Spleen (tissue), 13 donors: ENCODE data around the gene ZNF439. TPM values are rescaled to one million over a fixed set of nuclear protein-coding genes. Genes with fewer than 3 reads are reported as not detected.
A peak's percentile ranks its signal among the peaks of the same experiment; 100 is the strongest.

Experiments used
- DNase-seq: peaks from one replicate; pipeline ENCODE4 v3.0.0-alpha.2; 2020
- H3K27ac ChIP-seq, 8 donors: fragments of 200-600 bp; sonication (generic) in 7 of 8; 1 replicate in 4 of 8; 2 replicates in 4 of 8; pipeline versions ENCODE4 v1.5.0 to v1.8.0; 2016 to 2021; ENCODE audit warnings: inconsistent platforms in 4 of 8, mild to moderate bottlenecking in 4 of 8, moderate library complexity in 1 of 8
- H3K27me3 ChIP-seq, 7 donors: fragments of 200-600 bp; sonication (generic) in 6 of 7; replicated peaks in 1 of 7; 1 replicate in 4 of 7; 2 replicates in 3 of 7; pipeline versions ENCODE4 v1.5.0 to v1.8.0; 2016 to 2021; ENCODE audit warnings: inconsistent platforms in 3 of 7, mild to moderate bottlenecking in 1 of 7
- H3K36me3 ChIP-seq, 6 donors: fragments of 200-600 bp; sonication (generic) in 5 of 6; 1 replicate in 4 of 6; 2 replicates in 2 of 6; pipeline versions ENCODE4 v1.5.0 to v1.8.0; 2016 to 2021; ENCODE audit warnings: inconsistent platforms in 2 of 6
- H3K4me1 ChIP-seq, 6 donors: fragments of 200-600 bp; sonication (generic) in 5 of 6; 1 replicate in 3 of 6; 2 replicates in 3 of 6; pipeline versions ENCODE4 v1.5.0 to v1.8.0; 2016 to 2021; ENCODE audit warnings: inconsistent platforms in 3 of 6
- H3K4me3 ChIP-seq, 8 donors: fragments of 200-600 bp; sonication (generic) in 7 of 8; 1 replicate in 4 of 8; 2 replicates in 4 of 8; pipeline versions ENCODE4 v1.5.0 to v1.8.0; 2016 to 2021; ENCODE audit warnings: inconsistent platforms in 4 of 8, mild to moderate bottlenecking in 4 of 8, moderate library complexity in 2 of 8
- H3K9me3 ChIP-seq, 8 donors: fragments of 200-600 bp; sonication (generic) in 7 of 8; 1 replicate in 4 of 8; 2 replicates in 4 of 8; pipeline versions ENCODE4 v1.5.0 to v1.8.0; 2016 to 2021; ENCODE audit warnings: inconsistent platforms in 4 of 8
- CTCF ChIP-seq, 11 experiments: fragments of 200-600 bp in 7 of 11; fragments of 450-650 bp in 4 of 11; sonication (generic) in 4 of 11; IDR thresholded peaks in 8 of 11; conservative IDR thresholded peaks in 3 of 11; 1 replicate in 7 of 11; 2 replicates in 4 of 11; pipeline versions ENCODE4 v1.4.0 to v1.8.0; 2016 to 2021; ENCODE audit warnings: antibody characterized with exemption in 11 of 11, inconsistent platforms in 4 of 11, mild to moderate bottlenecking in 1 of 11
- POLR2A ChIP-seq, 3 donors: fragments of 450-650 bp; IDR thresholded peaks; one replicate each; pipeline ENCODE4 v1.5.1; 2017; ENCODE audit warnings: antibody characterized with exemption in 3 of 3, mild to moderate bottlenecking in 1 of 3
- POLR2AphosphoS5 ChIP-seq, 3 donors: sonication (generic); formaldehyde crosslinking; IDR thresholded peaks; one replicate each; pipeline ENCODE4 v1.5.1; 2017; ENCODE audit warnings: antibody characterized with exemption in 3 of 3
- WGBS, 5 donors: extraction: QIAGEN DNeasy Blood & Tissue Kit in 3 of 5; methylation state at CpG; one replicate each; pipeline versions ENCODE4 v1.1.5 to v1.1.7; 2013 to 2018; 5-methylcytosine and 5-hydroxymethylcytosine counted together
- intact Hi-C: fragments of 100-400 bp; cut with DNase I; formaldehyde crosslinking; loops from one replicate; pipeline ENCODE4 v1.15.0; 2023; ENCODE audit warnings: low total_unique reads
- long read RNA-seq, 2 donors: transcript quantifications; one replicate each; lab custom pipeline, GENCODE V29; 2026
- polyA plus RNA-seq, 3 donors: library from polyadenylated mRNA; stranded (reverse); fragments of 200-250 nt; gene quantifications; one replicate each; pipeline ENCODE4 v1.2.1, GENCODE V29; 2013
- total RNA-seq, 7 donors: library from RNA; depleted of rRNA in 3 of 7; stranded (reverse); fragments of >200 nt in 3 of 7; fragmentation: NEBNext Ultra II Directional in 4 of 7; extraction: Animal tissue kit (Norgen Biotek cat#: 25700) in 4 of 7; gene quantifications; one replicate each; pipeline versions ENCODE4 v1.1.0 to v1.2.1, GENCODE V29; 2016 to 2021
- donor health status: healthy with polysubstance abuse.
- donor health status: DM: no; HTN: no; CAD: no; lungs with moderate emphysema.
- donor health status: DM: no; HTN: no; CAD: no.
- donor health status: Bipolar disorder and iron deficiency.
- donor health status: healthy.
- donor health status: DM: no; HTN: no; CAD: no.
- donor health status: DM: yes; HTN: yes; CAD: no.

ZNF439 gene
- 10 to 100 TPM; 14.1 to 19.4 (median 15.9) TPM for total RNA-seq
- polyA plus RNA-seq: 10 to 100 TPM; 10.2 to 16.7 (median 11.3) TPM
- long read RNA-seq, donor 1: 0 reads
- long read RNA-seq, donor 2, partial matches to known transcripts: 0 of 2 reads
- long read RNA-seq, donor 2, other reads (novel, unspliced or antisense): 0 of 2 reads

- TF ChIP-seq CTCF (IDR thresholded peaks at IDR 0.05 in 8 of 11, conservative IDR thresholded peaks at IDR 0.05 in 3 of 11): no peak
- peak; percentile 82 to 89 (median 88) for TF ChIP-seq POLR2AphosphoS5 (IDR thresholded peaks at IDR 0.05)
- TF ChIP-seq POLR2A (IDR thresholded peaks at IDR 0.05): peak in 1 of 3 donors; percentile 16
- no peaks in the 10 kb centered on the region for H3K27me3 ChIP-seq
- peak within 1 kb of the TSS; percentile 60 to 91 (median 70) for H3K4me3 ChIP-seq
- H3K27ac ChIP-seq: peak within 1 kb of the TSS; percentile 61 to 89 (median 82)
- peaks cover 0 to 24% (median 0%) of the 10 kb centered on the region in 6 donors for H3K36me3 ChIP-seq
- H3K4me1 ChIP-seq: peaks cover 5 to 30% (median 20%) of the 10 kb centered on the region in 6 donors
- DNase-seq: peak; percentile 96
- intact Hi-C loops: no loop called here
- WGBS, 5 donors: 0 to 3% (median 1%) methylated on average over 27 to 59 of the region's 59 CpGs
- peaks cover 0 to 16% (median 7%) of the 10 kb centered on the region in 8 donors for H3K9me3 ChIP-seq
These were observed at the start of gene ZNF439 for GRCh38 chr19:11848594-11849469. TSS of gene ZNF439 (plus strand) at chr19:11848726. CDS start at chr19:11848868, 142 bp downstream.

GRCh38 chr19:11806354-11807098, 42.0 kb upstream of the ZNF439 start:
- H3K4me3 ChIP-seq: no peak overlapping the region
- H3K27me3 ChIP-seq: no peaks in the 10 kb centered on the region
- 90 to 96% (median 93%) methylated on average over 11 of the region's 11 CpGs for WGBS, 5 donors
- intact Hi-C loops: no loop called here
- DNase-seq: no peak
- H3K4me1 ChIP-seq: no peaks in the 10 kb centered on the region
- no peak overlapping the region for H3K27ac ChIP-seq
- peaks cover 0 to 33% (median 15%) of the 10 kb centered on the region in 6 donors for H3K36me3 ChIP-seq
- TF ChIP-seq CTCF (IDR thresholded peaks at IDR 0.05 in 8 of 11, conservative IDR thresholded peaks at IDR 0.05 in 3 of 11) (no peak), POLR2A (IDR thresholded peaks at IDR 0.05) (no peak), POLR2AphosphoS5 (IDR thresholded peaks at IDR 0.05) (no peak)
- H3K9me3 ChIP-seq: peaks cover 13 to 79% (median 56%) of the 10 kb centered on the region in 8 donors

GRCh38 chr19:11807099-11807380, 41.5 kb upstream of the ZNF439 start:
- no peak for DNase-seq
- Histone ChIP-seq H3K27ac (no peak overlapping the region), H3K36me3 (peaks cover 0 to 33% (median 15%) of the 10 kb centered on the region in 6 donors), H3K4me1 (peaks cover 0 to under 1% (median 0%) of the 10 kb centered on the region in 6 donors), H3K4me3 (no peak overlapping the region), H3K9me3 (peaks cover 13 to 77% (median 56%) of the 10 kb centered on the region in 8 donors), H3K27me3 (no peaks in the 10 kb centered on the region)
- intact Hi-C loops: no loop called here
- TF ChIP-seq POLR2AphosphoS5 (IDR thresholded peaks at IDR 0.05) (no peak), CTCF (IDR thresholded peaks at IDR 0.05 in 8 of 11, conservative IDR thresholded peaks at IDR 0.05 in 3 of 11) (no peak), POLR2A (IDR thresholded peaks at IDR 0.05) (no peak)
- WGBS, 5 donors: 95 to 100% (median 97%) methylated on average over 2 of the region's 2 CpGs
